Measurements from ENCODE around the gene C1orf122.

DNA sequence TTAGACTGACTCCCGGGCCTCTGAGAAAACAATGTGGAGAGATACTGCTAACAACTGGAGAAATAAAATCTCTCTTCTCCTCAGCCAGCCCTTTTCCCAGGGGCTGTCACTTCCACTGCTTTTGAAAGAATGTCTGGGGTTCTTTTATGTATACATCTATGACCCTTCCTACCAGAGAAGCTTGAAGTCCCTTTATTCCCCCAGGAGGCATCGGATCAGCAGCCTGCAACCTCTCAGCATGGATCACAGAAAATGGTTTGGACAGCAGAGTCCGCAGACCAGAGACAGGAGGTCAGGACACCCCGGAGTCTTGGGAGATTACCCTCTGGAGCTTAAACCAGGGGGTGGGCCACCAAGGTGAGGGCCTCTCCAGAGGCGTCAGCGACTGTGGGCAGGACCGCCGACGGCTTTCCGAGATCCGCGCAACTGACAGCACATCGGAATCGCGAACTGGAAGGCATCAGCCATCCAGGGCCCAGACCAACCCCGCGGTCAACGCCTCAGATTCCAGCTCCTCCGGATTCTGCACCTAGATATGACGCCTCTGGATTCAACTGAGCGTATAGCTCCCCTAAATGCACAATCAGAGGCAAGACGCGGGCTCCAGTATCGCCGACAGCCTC, 43.7 kb upstream of the C1orf122 start:
- TF ChIP-seq SP1 (IDR thresholded peaks at IDR 0.05) (no peak), FOXA1 (IDR thresholded peaks at IDR 0.05) (no peak), JUND (IDR thresholded peaks at IDR 0.05) (no peak), ATF3 (IDR thresholded peaks at IDR 0.05) (no peak), GABPA (IDR thresholded peaks at IDR 0.05 in 1 of 2, conservative IDR thresholded peaks at IDR 0.05 in 1 of 2) (no peak), TAF1 (conservative IDR thresholded peaks at IDR 0.05) (no peak), YY1 (IDR thresholded peaks at IDR 0.05) (no peak), ZBTB33 (IDR thresholded peaks at IDR 0.05) (no peak), EGR1 (IDR thresholded peaks at IDR 0.05; ENCODE audit: low read depth in 2 of 2) (no peak), RXRA (IDR thresholded peaks at IDR 0.05) (no peak)
- TF ChIP-seq, protein P1, sequence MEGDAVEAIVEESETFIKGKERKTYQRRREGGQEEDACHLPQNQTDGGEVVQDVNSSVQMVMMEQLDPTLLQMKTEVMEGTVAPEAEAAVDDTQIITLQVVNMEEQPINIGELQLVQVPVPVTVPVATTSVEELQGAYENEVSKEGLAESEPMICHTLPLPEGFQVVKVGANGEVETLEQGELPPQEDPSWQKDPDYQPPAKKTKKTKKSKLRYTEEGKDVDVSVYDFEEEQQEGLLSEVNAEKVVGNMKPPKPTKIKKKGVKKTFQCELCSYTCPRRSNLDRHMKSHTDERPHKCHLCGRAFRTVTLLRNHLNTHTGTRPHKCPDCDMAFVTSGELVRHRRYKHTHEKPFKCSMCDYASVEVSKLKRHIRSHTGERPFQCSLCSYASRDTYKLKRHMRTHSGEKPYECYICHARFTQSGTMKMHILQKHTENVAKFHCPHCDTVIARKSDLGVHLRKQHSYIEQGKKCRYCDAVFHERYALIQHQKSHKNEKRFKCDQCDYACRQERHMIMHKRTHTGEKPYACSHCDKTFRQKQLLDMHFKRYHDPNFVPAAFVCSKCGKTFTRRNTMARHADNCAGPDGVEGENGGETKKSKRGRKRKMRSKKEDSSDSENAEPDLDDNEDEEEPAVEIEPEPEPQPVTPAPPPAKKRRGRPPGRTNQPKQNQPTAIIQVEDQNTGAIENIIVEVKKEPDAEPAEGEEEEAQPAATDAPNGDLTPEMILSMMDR (IDR thresholded peaks at IDR 0.05; ENCODE audit: low read depth, low read length, missing input control), result no peak
- TF ChIP-seq, protein P2, sequence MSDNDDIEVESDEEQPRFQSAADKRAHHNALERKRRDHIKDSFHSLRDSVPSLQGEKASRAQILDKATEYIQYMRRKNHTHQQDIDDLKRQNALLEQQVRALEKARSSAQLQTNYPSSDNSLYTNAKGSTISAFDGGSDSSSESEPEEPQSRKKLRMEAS (IDR thresholded peaks at IDR 0.05), result no peak
- TF ChIP-seq, protein P3, sequence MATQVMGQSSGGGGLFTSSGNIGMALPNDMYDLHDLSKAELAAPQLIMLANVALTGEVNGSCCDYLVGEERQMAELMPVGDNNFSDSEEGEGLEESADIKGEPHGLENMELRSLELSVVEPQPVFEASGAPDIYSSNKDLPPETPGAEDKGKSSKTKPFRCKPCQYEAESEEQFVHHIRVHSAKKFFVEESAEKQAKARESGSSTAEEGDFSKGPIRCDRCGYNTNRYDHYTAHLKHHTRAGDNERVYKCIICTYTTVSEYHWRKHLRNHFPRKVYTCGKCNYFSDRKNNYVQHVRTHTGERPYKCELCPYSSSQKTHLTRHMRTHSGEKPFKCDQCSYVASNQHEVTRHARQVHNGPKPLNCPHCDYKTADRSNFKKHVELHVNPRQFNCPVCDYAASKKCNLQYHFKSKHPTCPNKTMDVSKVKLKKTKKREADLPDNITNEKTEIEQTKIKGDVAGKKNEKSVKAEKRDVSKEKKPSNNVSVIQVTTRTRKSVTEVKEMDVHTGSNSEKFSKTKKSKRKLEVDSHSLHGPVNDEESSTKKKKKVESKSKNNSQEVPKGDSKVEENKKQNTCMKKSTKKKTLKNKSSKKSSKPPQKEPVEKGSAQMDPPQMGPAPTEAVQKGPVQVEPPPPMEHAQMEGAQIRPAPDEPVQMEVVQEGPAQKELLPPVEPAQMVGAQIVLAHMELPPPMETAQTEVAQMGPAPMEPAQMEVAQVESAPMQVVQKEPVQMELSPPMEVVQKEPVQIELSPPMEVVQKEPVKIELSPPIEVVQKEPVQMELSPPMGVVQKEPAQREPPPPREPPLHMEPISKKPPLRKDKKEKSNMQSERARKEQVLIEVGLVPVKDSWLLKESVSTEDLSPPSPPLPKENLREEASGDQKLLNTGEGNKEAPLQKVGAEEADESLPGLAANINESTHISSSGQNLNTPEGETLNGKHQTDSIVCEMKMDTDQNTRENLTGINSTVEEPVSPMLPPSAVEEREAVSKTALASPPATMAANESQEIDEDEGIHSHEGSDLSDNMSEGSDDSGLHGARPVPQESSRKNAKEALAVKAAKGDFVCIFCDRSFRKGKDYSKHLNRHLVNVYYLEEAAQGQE (IDR thresholded peaks at IDR 0.05), result no peak
